SK-N-SH (cell line): ENCODE results near the gene MYO1D.

Experiments used
- GABPA ChIP-seq: IDR thresholded peaks from 2 replicates; pipeline ENCODE4 v1.4.0; 2012; ENCODE audit warnings: low read depth, mild to moderate bottlenecking
- JUND ChIP-seq: IDR thresholded peaks from 2 replicates; pipeline ENCODE4 v1.4.0; 2012
- RCOR1 ChIP-seq: fragments of 150-350 bp; IDR thresholded peaks from 2 replicates; pipeline ENCODE4 v1.6.1; 2017; ENCODE audit warnings: antibody characterized with exemption, low read length
- TAF1 ChIP-seq: IDR thresholded peaks from 2 replicates; pipeline ENCODE4 v1.6.1; 2012; ENCODE audit warnings: low read depth, mild to moderate bottlenecking, low read length, moderate library complexity, borderline replicate concordance
- TF ChIP-seq, protein P1 (sequence below): fragments of 200-600 bp; sonication (generic); IDR thresholded peaks from 2 replicates; pipeline ENCODE4 v1.6.1; 2017; ENCODE audit warnings: antibody characterized with exemption, mild to moderate bottlenecking, moderate library complexity

DNA sequence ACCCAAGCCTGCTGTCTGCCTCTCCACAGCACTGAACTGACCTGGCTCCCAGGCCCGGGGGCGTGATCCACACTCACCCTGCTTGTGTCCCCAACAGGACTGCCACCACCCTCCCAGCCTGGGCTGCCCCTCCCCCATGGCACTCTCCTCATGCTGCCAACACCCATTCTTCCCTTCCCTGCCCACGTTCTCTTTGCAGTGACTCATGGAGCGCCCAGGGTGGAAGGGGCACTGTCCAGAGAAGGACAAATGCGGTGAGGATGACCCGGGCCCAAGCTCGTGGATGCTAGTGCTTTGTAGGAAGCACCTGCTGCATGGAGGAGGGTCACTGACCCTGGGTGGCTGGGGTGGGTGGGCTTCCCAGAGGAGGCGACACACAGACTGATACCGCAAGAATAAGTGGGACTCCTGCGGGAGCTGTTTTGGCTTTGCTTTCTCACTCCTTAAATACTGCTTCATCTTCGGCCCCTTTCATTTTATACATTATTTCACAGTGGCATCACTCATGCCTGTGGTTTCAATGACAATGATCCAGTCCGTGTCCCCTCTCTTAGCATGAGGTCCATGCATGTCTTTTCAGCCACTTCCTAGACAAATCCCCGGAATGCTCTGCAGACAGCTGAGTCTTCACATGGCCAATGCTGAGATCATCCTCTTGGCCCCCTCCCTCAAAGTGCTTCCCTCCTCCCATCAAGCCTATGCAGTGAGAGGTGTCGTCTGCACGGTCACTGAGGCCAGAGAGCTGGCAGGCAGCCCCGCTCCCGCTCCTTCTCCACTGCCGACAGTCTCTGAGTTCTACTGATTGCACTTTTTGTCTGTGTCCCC lies 372.5 kb downstream of the MYO1D start:
- TF ChIP-seq, protein P1, sequence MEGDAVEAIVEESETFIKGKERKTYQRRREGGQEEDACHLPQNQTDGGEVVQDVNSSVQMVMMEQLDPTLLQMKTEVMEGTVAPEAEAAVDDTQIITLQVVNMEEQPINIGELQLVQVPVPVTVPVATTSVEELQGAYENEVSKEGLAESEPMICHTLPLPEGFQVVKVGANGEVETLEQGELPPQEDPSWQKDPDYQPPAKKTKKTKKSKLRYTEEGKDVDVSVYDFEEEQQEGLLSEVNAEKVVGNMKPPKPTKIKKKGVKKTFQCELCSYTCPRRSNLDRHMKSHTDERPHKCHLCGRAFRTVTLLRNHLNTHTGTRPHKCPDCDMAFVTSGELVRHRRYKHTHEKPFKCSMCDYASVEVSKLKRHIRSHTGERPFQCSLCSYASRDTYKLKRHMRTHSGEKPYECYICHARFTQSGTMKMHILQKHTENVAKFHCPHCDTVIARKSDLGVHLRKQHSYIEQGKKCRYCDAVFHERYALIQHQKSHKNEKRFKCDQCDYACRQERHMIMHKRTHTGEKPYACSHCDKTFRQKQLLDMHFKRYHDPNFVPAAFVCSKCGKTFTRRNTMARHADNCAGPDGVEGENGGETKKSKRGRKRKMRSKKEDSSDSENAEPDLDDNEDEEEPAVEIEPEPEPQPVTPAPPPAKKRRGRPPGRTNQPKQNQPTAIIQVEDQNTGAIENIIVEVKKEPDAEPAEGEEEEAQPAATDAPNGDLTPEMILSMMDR, result no peak
- TF ChIP-seq TAF1 (no peak), GABPA (no peak), RCOR1 (no peak), JUND (no peak)
